ENCODE measurements around the gene EQTN.

EQTN gene

DNA sequence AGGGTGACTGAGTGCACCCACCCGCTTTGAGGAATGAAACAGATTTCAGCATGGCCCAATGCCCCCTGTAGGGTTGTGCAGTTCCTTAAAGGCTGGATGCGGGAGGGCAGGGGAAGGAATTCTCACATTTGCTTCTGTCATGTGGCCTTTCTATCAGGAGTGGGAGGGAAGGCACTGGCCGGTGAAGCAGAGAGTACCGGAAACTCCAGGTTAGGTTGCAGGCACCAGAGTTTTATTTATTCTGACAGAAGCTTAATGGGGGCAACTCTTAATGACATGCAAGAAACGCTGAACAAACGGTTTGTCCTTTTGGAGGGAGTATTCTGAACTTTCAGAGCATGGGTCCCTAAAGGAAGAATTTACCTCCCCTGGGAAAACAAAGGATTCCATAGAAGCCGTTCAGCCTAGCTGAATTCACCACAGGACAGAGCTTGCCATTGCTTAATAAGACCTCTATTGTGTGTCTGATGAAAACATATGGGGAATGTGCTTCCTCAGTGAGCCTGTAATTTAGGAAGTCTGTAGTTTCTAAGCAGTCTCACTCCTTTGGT lies 44.1 kb upstream of the EQTN start:
- H4K20me1 ChIP-seq (ENCODE audit: insufficient read depth, low read length), result no peaks in the 10 kb centered on the region
- no peaks in the 10 kb centered on the region for H3K36me3 ChIP-seq (replicated peaks; ENCODE audit: insufficient read depth, low read length)
- H3K9me2 ChIP-seq (replicated peaks; ENCODE audit: insufficient read depth, low read length), result no peaks in the 10 kb centered on the region
- DNase-seq, result no peak
- H3K9ac ChIP-seq (ENCODE audit: low read length), result no peak overlapping the region
- no peaks in the 10 kb centered on the region for H3K79me2 ChIP-seq (ENCODE audit: low read length)
- TF ChIP-seq EZH2phosphoT487 (IDR thresholded peaks at IDR 0.05; ENCODE audit: low read length), result no peak
- TF ChIP-seq, protein P1, sequence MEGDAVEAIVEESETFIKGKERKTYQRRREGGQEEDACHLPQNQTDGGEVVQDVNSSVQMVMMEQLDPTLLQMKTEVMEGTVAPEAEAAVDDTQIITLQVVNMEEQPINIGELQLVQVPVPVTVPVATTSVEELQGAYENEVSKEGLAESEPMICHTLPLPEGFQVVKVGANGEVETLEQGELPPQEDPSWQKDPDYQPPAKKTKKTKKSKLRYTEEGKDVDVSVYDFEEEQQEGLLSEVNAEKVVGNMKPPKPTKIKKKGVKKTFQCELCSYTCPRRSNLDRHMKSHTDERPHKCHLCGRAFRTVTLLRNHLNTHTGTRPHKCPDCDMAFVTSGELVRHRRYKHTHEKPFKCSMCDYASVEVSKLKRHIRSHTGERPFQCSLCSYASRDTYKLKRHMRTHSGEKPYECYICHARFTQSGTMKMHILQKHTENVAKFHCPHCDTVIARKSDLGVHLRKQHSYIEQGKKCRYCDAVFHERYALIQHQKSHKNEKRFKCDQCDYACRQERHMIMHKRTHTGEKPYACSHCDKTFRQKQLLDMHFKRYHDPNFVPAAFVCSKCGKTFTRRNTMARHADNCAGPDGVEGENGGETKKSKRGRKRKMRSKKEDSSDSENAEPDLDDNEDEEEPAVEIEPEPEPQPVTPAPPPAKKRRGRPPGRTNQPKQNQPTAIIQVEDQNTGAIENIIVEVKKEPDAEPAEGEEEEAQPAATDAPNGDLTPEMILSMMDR (IDR thresholded peaks at IDR 0.05; ENCODE audit: low read length), result no peak
- no peak for TF ChIP-seq EZH2 (optimal IDR thresholded peaks at IDR 0.05; ENCODE audit: low read depth, low read length)
- H3K27me3 ChIP-seq (replicated peaks; ENCODE audit: insufficient read depth, low read length), result no peaks in the 10 kb centered on the region
- no peak overlapping the region for H3K4me2 ChIP-seq (ENCODE audit: low read depth, low read length)
- H3K9me3 ChIP-seq (replicated peaks; ENCODE audit: insufficient read depth, low read length), result no peaks in the 10 kb centered on the region
- no peak overlapping the region for H2AFZ ChIP-seq (ENCODE audit: low read length)
- H3K4me1 ChIP-seq (ENCODE audit: low read length), result no peaks in the 10 kb centered on the region
- no peaks in the 10 kb centered on the region for H3F3A ChIP-seq (ENCODE audit: insufficient read depth, low read length)
- no peak overlapping the region for H3K4me3 ChIP-seq (ENCODE audit: low read length)
- no peak overlapping the region for H3K27ac ChIP-seq (ENCODE audit: low read length)

DNA sequence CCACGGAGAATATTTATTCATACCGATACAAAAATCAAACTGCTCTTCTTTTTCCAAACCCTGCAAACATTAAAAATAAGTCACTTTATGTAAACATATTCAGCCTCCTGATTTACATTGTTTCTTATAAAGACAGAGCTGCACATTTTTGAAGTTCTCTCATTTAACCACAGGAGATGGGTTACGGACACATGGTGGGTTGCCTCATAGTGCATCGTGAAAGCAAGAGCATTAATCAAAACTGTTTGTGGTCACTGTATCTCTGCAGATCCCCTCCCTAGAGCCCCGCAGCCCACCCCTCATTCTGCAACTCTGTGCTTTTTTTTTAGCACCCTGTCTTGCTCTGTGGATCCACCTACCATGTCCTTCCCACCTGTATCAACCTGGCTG lies 43.3 kb upstream of the EQTN start:
- Histone ChIP-seq H3K9me2 (replicated peaks; ENCODE audit: insufficient read depth, low read length) (no peaks in the 10 kb centered on the region), H2AFZ (ENCODE audit: low read length) (no peak overlapping the region), H4K20me1 (ENCODE audit: insufficient read depth, low read length) (no peaks in the 10 kb centered on the region), H3K79me2 (ENCODE audit: low read length) (no peaks in the 10 kb centered on the region), H3F3A (ENCODE audit: insufficient read depth, low read length) (no peaks in the 10 kb centered on the region), H3K36me3 (replicated peaks; ENCODE audit: insufficient read depth, low read length) (no peaks in the 10 kb centered on the region), H3K4me3 (ENCODE audit: low read length) (no peak overlapping the region), H3K27ac (ENCODE audit: low read length) (no peak overlapping the region), H3K9me3 (replicated peaks; ENCODE audit: insufficient read depth, low read length) (no peaks in the 10 kb centered on the region), H3K4me1 (ENCODE audit: low read length) (no peaks in the 10 kb centered on the region), H3K27me3 (replicated peaks; ENCODE audit: insufficient read depth, low read length) (no peaks in the 10 kb centered on the region), H3K9ac (ENCODE audit: low read length) (no peak overlapping the region), H3K4me2 (ENCODE audit: low read depth, low read length) (no peak overlapping the region)
- TF ChIP-seq, protein P1 (IDR thresholded peaks at IDR 0.05; ENCODE audit: low read length), result no peak
- no peak for TF ChIP-seq EZH2 (optimal IDR thresholded peaks at IDR 0.05; ENCODE audit: low read depth, low read length)
- no peak for DNase-seq

DNA sequence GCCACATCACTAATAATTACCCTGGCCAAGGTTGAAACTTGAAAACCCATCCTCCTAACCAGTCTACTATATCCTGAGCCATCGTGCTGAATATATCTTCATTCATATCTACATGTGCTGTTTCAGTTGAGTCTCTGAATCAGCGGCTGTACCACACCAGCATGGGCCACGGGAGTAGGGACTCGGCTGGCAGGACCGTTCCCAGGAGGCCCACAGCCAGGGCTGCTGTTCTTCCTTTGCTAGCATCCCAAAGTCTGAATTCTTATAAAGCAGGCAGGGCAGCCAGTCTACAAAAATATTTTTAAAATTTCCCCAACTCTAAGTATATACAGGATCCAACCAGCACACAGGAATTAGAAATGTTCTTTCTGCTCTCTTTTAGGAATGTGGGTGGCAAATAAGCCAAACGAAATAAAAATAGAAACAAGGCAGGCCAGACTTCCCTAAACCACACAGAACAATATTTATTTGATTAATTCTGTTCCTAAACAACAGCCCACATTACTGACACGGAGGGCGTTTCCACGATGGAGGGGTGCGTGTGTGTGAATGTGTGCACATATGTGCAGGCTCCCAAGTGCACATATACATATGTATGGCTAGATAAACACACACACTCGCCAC lies 42.8 kb upstream of the EQTN start:
- Histone ChIP-seq H3K79me2 (ENCODE audit: low read length) (no peaks in the 10 kb centered on the region), H3K4me2 (ENCODE audit: low read depth, low read length) (no peak overlapping the region), H3K9me3 (replicated peaks; ENCODE audit: insufficient read depth, low read length) (no peaks in the 10 kb centered on the region), H3F3A (ENCODE audit: insufficient read depth, low read length) (no peaks in the 10 kb centered on the region), H3K9ac (ENCODE audit: low read length) (no peak overlapping the region), H2AFZ (ENCODE audit: low read length) (no peak overlapping the region), H3K9me2 (replicated peaks; ENCODE audit: insufficient read depth, low read length) (no peaks in the 10 kb centered on the region), H4K20me1 (ENCODE audit: insufficient read depth, low read length) (no peaks in the 10 kb centered on the region), H3K4me3 (ENCODE audit: low read length) (no peak overlapping the region), H3K36me3 (replicated peaks; ENCODE audit: insufficient read depth, low read length) (no peaks in the 10 kb centered on the region), H3K27me3 (replicated peaks; ENCODE audit: insufficient read depth, low read length) (no peaks in the 10 kb centered on the region), H3K4me1 (ENCODE audit: low read length) (no peaks in the 10 kb centered on the region), H3K27ac (ENCODE audit: low read length) (no peak overlapping the region)
- TF ChIP-seq EZH2 (optimal IDR thresholded peaks at IDR 0.05; ENCODE audit: low read depth, low read length) (no peak), EZH2phosphoT487 (IDR thresholded peaks at IDR 0.05; ENCODE audit: low read length) (no peak)
- TF ChIP-seq, protein P1 (IDR thresholded peaks at IDR 0.05; ENCODE audit: low read length), result no peak
- no peak for DNase-seq

Data from MM.1S (cell line).